Measurements from ENCODE around the gene GPR65. TPM values are rescaled to one million over a fixed set of nuclear protein-coding genes. Genes with fewer than 3 reads are reported as not detected.

Gene GPR65
- total RNA-seq, 1 experiment from 2014 or later, result not detected

DNA sequence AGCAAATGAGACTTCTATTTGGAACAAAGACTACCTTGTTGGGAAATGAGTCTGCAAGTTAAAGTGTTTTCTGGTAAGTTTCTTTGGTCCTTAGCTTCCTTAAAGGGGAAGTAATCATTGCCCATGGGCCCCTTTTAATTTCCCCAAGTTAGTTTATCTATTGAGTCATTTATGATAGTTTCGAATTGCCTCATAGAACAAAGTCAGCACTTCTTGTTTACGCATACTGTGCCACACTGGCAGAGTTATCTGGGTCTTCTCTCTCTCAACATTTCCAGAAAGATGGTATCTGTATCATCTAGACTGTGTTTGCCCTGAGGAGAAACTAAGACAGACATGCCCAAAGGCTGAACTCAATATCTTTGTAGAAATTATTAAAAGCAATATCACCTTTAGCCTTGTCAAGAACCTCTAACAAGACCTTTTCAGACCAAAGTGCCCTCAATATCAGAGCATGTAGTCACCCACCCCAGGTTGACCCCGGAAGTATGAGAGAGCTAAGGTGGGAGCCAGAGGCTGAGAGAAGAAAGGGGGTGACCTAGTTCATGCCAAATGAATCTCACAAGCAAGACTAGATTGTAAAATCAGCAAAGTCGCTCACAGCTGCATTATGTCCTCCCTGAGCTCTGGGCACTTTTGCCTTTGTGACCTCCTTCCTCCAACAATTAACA is 40.0 kb downstream of the GPR65 start:
- DNase-seq, result no peak

DNA sequence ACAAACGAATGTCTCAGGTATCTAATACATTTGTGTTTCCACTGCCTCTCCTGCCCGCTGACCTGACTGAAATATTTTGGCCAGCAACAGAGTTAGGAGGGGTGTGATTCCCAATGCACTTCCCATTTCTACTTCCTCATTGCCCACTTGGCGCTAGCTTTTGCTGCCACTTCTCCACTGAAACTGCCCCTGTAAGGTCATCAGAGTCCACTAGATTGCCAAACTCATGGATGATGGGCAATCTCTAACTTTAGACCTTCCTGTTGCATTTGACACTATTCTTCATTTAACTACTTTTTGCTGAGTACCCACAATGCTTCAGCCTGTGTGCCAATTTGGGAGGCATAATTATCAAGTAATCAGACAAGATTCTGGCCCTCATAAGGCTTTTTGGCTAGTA is 40.8 kb downstream of the GPR65 start:
- no peaks in the 10 kb centered on the region for H3K9me2 ChIP-seq (ENCODE audit: insufficient read depth)
- H4K20me1 ChIP-seq (ENCODE audit: insufficient read depth), result no peaks in the 10 kb centered on the region
- peak overlapping the region; percentile 56 for H3K4me2 ChIP-seq
- H3K4me1 ChIP-seq (replicated peaks; ENCODE audit: insufficient read depth), result peaks cover 27% of the 10 kb centered on the region
- CTCF ChIA-PET, result interaction anchor here (0.6 kb wide), 1 partner anchor 1434 kb away, joined by 5 read pairs; no protein-coding TSS in a partner anchor
- no peaks in the 10 kb centered on the region for H3K79me2 ChIP-seq (ENCODE audit: low read depth)
- no peak overlapping the region for H3K4me3 ChIP-seq
- no TSS peak for BruUV-seq (replicated peaks)
- no peaks in the 10 kb centered on the region for H3K9me3 ChIP-seq (ENCODE audit: insufficient read depth, low read depth)
- POLR2A ChIA-PET (ENCODE audit: unreplicated experiment), result no interaction called here
- peak overlapping the region; percentile 95 for H3K27ac ChIP-seq
- H3K36me3 ChIP-seq (ENCODE audit: low read depth), result no peaks in the 10 kb centered on the region
- no peaks in the 10 kb centered on the region for H3K27me3 ChIP-seq (ENCODE audit: insufficient read depth, low read depth)
- TF ChIP-seq, protein P1, sequence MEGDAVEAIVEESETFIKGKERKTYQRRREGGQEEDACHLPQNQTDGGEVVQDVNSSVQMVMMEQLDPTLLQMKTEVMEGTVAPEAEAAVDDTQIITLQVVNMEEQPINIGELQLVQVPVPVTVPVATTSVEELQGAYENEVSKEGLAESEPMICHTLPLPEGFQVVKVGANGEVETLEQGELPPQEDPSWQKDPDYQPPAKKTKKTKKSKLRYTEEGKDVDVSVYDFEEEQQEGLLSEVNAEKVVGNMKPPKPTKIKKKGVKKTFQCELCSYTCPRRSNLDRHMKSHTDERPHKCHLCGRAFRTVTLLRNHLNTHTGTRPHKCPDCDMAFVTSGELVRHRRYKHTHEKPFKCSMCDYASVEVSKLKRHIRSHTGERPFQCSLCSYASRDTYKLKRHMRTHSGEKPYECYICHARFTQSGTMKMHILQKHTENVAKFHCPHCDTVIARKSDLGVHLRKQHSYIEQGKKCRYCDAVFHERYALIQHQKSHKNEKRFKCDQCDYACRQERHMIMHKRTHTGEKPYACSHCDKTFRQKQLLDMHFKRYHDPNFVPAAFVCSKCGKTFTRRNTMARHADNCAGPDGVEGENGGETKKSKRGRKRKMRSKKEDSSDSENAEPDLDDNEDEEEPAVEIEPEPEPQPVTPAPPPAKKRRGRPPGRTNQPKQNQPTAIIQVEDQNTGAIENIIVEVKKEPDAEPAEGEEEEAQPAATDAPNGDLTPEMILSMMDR (conservative IDR thresholded peaks at IDR 0.05), result no peak
- TF ChIP-seq EZH2 (IDR thresholded peaks at IDR 0.05; ENCODE audit: low read depth), result no peak
- intact Hi-C loops (cut with micrococcal nuclease; ENCODE audit: unreplicated experiment), result no loop called here
- no peak overlapping the region for H2AFZ ChIP-seq
- H3F3A ChIP-seq (ENCODE audit: insufficient read depth, low read depth), result peaks cover 9% of the 10 kb centered on the region; the same call in 1 of the 2 replicates
- DNase-seq, result no peak

More for the DNA sequence above, 40.0 kb downstream of the GPR65 start:
- BruUV-seq (replicated peaks), result no TSS peak
- Histone ChIP-seq H3K27me3 (ENCODE audit: insufficient read depth, low read depth) (no peaks in the 10 kb centered on the region), H2AFZ (0 out of 2 replicates have a peak overlapping the region, but pooled peaks have one; percentile 33), H3K4me2 (peak overlapping the region; percentile 56), H3K4me1 (replicated peaks; ENCODE audit: insufficient read depth) (peaks cover 27% of the 10 kb centered on the region), H3F3A (ENCODE audit: insufficient read depth, low read depth) (peaks cover 9% of the 10 kb centered on the region; the same call in 1 of the 2 replicates), H3K4me3 (peak overlapping the region; percentile 18; the same call in 1 of the 2 replicates), H3K9me3 (ENCODE audit: insufficient read depth, low read depth) (no peaks in the 10 kb centered on the region), H3K9me2 (ENCODE audit: insufficient read depth) (no peaks in the 10 kb centered on the region), H4K20me1 (ENCODE audit: insufficient read depth) (no peaks in the 10 kb centered on the region), H3K79me2 (ENCODE audit: low read depth) (no peaks in the 10 kb centered on the region), H3K27ac (peak overlapping the region; percentile 95), H3K36me3 (ENCODE audit: low read depth) (no peaks in the 10 kb centered on the region)
- CTCF ChIA-PET, result no interaction called here
- POLR2A ChIA-PET (ENCODE audit: unreplicated experiment), result no interaction called here
- no peak for TF ChIP-seq EZH2 (IDR thresholded peaks at IDR 0.05; ENCODE audit: low read depth)
- TF ChIP-seq, protein P1 (conservative IDR thresholded peaks at IDR 0.05), result no peak
- intact Hi-C loops (cut with micrococcal nuclease; ENCODE audit: unreplicated experiment), result no loop called here

DNA sequence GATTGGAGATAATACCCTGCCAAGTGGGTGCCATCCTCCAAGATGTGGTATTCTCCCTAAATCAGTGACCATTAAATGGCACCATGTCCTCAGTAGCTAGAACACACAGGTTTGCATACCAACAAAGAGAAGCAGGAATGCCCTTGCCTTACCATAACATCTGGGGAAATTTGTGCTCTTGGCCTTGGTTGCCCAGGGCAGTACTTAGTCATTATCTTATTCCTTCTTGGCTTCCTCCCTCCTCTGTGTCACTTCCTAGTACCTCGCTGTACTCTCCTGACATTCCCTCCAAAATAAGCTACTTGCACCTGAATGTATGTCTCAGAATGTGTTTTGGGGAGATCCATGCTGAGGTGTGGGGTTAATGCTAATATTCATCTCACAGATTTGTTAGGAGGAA is 43.4 kb downstream of the GPR65 start:
- no peak for DNase-seq
- Histone ChIP-seq H3K9me3 (ENCODE audit: insufficient read depth, low read depth) (no peaks in the 10 kb centered on the region), H3K4me2 (no peak overlapping the region), H4K20me1 (ENCODE audit: insufficient read depth) (no peaks in the 10 kb centered on the region), H3K79me2 (ENCODE audit: low read depth) (no peaks in the 10 kb centered on the region), H3K27ac (no peak overlapping the region), H3K27me3 (ENCODE audit: insufficient read depth, low read depth) (no peaks in the 10 kb centered on the region), H3K4me1 (replicated peaks; ENCODE audit: insufficient read depth) (peaks cover 27% of the 10 kb centered on the region), H3F3A (ENCODE audit: insufficient read depth, low read depth) (peaks cover 9% of the 10 kb centered on the region; the same call in 1 of the 2 replicates), H3K9me2 (ENCODE audit: insufficient read depth) (no peaks in the 10 kb centered on the region), H2AFZ (no peak overlapping the region), H3K4me3 (no peak overlapping the region), H3K36me3 (ENCODE audit: low read depth) (no peaks in the 10 kb centered on the region)
- ChIA-PET CTCF (no interaction called here), POLR2A (ENCODE audit: unreplicated experiment) (no interaction called here)
- no peak for TF ChIP-seq EZH2 (IDR thresholded peaks at IDR 0.05; ENCODE audit: low read depth)
- TF ChIP-seq, protein P1 (conservative IDR thresholded peaks at IDR 0.05), result no peak
- no TSS peak for BruUV-seq (replicated peaks)
- intact Hi-C loops (cut with micrococcal nuclease; ENCODE audit: unreplicated experiment), result no loop called here

All from PC-9 (cell line).